GM23338 (cell line): ENCODE data around the gene UNC13D. TPM values are rescaled to one million over a fixed set of nuclear protein-coding genes. Genes with fewer than 3 reads are reported as not detected.

Source experiments
- ATAC-seq: fragments of 200-7000 bp; cut with Tn5 transposase; 3 replicates; pipeline ENCODE4 v1.9.1; 2020
- DNase-seq: peaks from one replicate; pipeline ENCODE4 v3.0.0-alpha.2; 2015; ENCODE audit warnings: low spot score
- H2AFZ ChIP-seq: fragments of 200-600 bp; sonication (generic); 2 replicates; pipeline ENCODE4 v1.8.0; 2016; ENCODE audit warnings: antibody characterized with exemption, mild to moderate bottlenecking, moderate library complexity
- H3F3A ChIP-seq: fragments of 200-600 bp; sonication (generic); replicated peaks from 2 replicates; pipeline ENCODE4 v1.8.0; 2017; ENCODE audit warnings: antibody characterized with exemption, mixed run types, low read depth
- H3K27ac ChIP-seq: fragments of 200-600 bp; sonication (generic); 2 replicates; pipeline ENCODE4 v1.6.1; 2016; ENCODE audit warnings: low read depth
- H3K27me3 ChIP-seq: fragments of 200-600 bp; sonication (generic); 2 replicates; pipeline ENCODE4 v1.8.0; 2016; ENCODE audit warnings: mild to moderate bottlenecking, mixed run types, moderate library complexity; ENCODE audit not compliant: insufficient read depth
- H3K36me3 ChIP-seq: fragments of 200-600 bp; sonication (generic); 2 replicates; pipeline ENCODE4 v1.8.0; 2016; ENCODE audit warnings: mild to moderate bottlenecking; ENCODE audit not compliant: insufficient read depth
- H3K4me1 ChIP-seq: fragments of 200-600 bp; sonication (generic); 2 replicates; pipeline ENCODE4 v1.8.0; 2016; ENCODE audit warnings: mild to moderate bottlenecking, moderate library complexity; ENCODE audit not compliant: insufficient read depth
- H3K4me2 ChIP-seq: fragments of 200-600 bp; sonication (generic); 2 replicates; pipeline ENCODE4 v1.7.1; 2017; ENCODE audit warnings: mixed run types
- H3K4me3 ChIP-seq: fragments of 200-600 bp; sonication (generic); 2 replicates; pipeline ENCODE4 v1.6.1; 2016; ENCODE audit warnings: mixed run types
- H3K79me2 ChIP-seq: fragments of 200-600 bp; sonication (generic); replicated peaks from 2 replicates; pipeline ENCODE4 v1.8.0; 2017; ENCODE audit warnings: mild to moderate bottlenecking; ENCODE audit not compliant: insufficient read depth
- H3K9me2 ChIP-seq: fragments of 200-600 bp; sonication (generic); 2 replicates; pipeline ENCODE4 v1.8.0; 2017; ENCODE audit not compliant: insufficient read depth
- H4K20me1 ChIP-seq: fragments of 200-600 bp; sonication (generic); replicated peaks from 2 replicates; pipeline ENCODE4 v1.8.0; 2017; ENCODE audit warnings: mild to moderate bottlenecking; ENCODE audit not compliant: insufficient read depth
- H3K27ac Mint-ChIP-seq: 2 replicates; pipeline ENCODE4 v1.8.0; 2020; ENCODE audit warnings: inconsistent platforms, mild to moderate bottlenecking, moderate library complexity, mixed read lengths
- H3K27me3 Mint-ChIP-seq: 3 replicates; pipeline ENCODE4 v1.8.0; 2022; ENCODE audit warnings: low read depth, mild to moderate bottlenecking, moderate library complexity, mixed read lengths, inconsistent platforms; ENCODE audit not compliant: insufficient read depth, poor library complexity
- H3K36me3 Mint-ChIP-seq: 3 replicates; pipeline ENCODE4 v1.8.0; 2021; ENCODE audit warnings: low read depth, mild to moderate bottlenecking, inconsistent platforms, moderate library complexity, mixed read lengths
- H3K4me1 Mint-ChIP-seq: 3 replicates; pipeline ENCODE4 v1.8.0; 2020; ENCODE audit warnings: mild to moderate bottlenecking, inconsistent platforms, mixed read lengths
- H3K4me3 Mint-ChIP-seq: 3 replicates; pipeline ENCODE4 v1.8.0; 2021; ENCODE audit warnings: moderate library complexity, mild to moderate bottlenecking, inconsistent platforms, mixed read lengths
- H3K9me3 Mint-ChIP-seq: 3 replicates; pipeline ENCODE4 v1.8.0; 2020; ENCODE audit warnings: moderate library complexity, mild to moderate bottlenecking, inconsistent platforms, mixed read lengths
- CREB1 ChIP-seq: fragments of 250-450 bp; sonication (Bioruptor Pico); IDR thresholded peaks from 2 replicates; pipeline ENCODE4 v1.5.0; 2020; ENCODE audit warnings: low read depth, mild to moderate bottlenecking, moderate library complexity
- NANOG ChIP-seq: IDR thresholded peaks from 2 replicates; pipeline ENCODE4 v1.6.1; 2016; ENCODE audit warnings: antibody characterized with exemption, borderline replicate concordance
- POLR2AphosphoS5 ChIP-seq: IDR thresholded peaks from 2 replicates; pipeline ENCODE4 v1.6.1; 2016; ENCODE audit warnings: antibody characterized with exemption, low read depth
- STAT1 ChIP-seq: IDR thresholded peaks from one replicate; pipeline ENCODE4 v1.6.1; 2016; ENCODE audit warnings: antibody characterized with exemption; ENCODE audit not compliant: unreplicated experiment
- ZNF114 ChIP-seq: fragments of 250-450 bp; sonication (Bioruptor Pico); IDR thresholded peaks from 2 replicates; pipeline ENCODE4 v1.5.0; 2020; ENCODE audit warnings: mild to moderate bottlenecking, moderate library complexity
- ZNF331 ChIP-seq: fragments of 250-450 bp; sonication (Bioruptor Pico); IDR thresholded peaks from 2 replicates; pipeline ENCODE4 v1.5.0; 2020; ENCODE audit warnings: low read depth, mild to moderate bottlenecking, moderate library complexity
- polyA plus RNA-seq: library from polyadenylated mRNA; unstranded; fragments of >200 nt; fragmentation: Nextera tagmentation; extraction: Ambion mirVana; gene quantifications from 2 replicates; pipeline ENCODE4 v1.2.1, GENCODE V29; 2016
- total RNA-seq: library from RNA; depleted of rRNA; stranded (reverse); fragments of >200 nt; shearing (Covaris generic); gene quantifications from 2 replicates; pipeline ENCODE4 v1.2.3, GENCODE V29; 2014
- TF ChIP-seq, protein P1 (sequence below): fragments of 250-450 bp; sonication (Bioruptor Pico); IDR thresholded peaks from 2 replicates; pipeline ENCODE4 v1.5.0; 2020; ENCODE audit warnings: mild to moderate bottlenecking, moderate library complexity
- TF ChIP-seq, protein P2 (sequence below): IDR thresholded peaks from one replicate; pipeline ENCODE4 v1.6.1; 2018; ENCODE audit warnings: antibody characterized with exemption; ENCODE audit not compliant: unreplicated experiment

The UNC13D gene
- total and polyA plus RNA-seq, 2 experiments from 2014 or later: 5.9 to 10.8 TPM

DNA sequence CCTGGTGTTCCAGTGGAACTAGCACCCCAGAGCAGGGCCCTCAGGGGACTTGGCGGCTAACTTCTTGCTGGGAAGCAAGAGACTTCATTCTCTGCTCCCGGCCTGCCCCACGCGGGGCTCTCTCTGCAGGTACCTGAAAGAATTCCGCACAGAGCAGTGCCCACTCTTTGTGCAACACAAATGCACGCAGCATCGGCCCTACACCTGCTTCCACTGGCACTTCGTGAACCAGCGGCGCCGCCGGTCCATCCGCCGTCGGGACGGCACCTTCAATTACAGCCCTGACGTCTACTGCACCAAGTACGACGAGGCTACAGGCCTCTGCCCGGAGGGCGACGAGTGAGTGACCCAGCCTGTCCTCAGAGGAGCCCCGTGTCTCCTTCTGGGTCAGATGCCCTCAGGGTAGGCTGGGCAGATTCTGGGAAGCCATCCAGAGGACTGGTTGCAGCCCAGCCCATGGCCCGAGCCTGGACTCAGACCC, 34.5 kb downstream of the UNC13D start:
- Histone ChIP-seq H3K27me3 (no peaks in the 10 kb centered on the region), H3F3A (no peaks in the 10 kb centered on the region; the same call in 1 of the 2 replicates), H3K9me2 (no peaks in the 10 kb centered on the region), H4K20me1 (peaks cover 5% of the 10 kb centered on the region), H2AFZ (no peak overlapping the region), H3K36me3 (no peaks in the 10 kb centered on the region), H3K4me3 (no peak overlapping the region), H3K27ac (no peak overlapping the region), H3K4me1 (no peaks in the 10 kb centered on the region), H3K4me2 (no peak overlapping the region), H3K79me2 (peaks cover 18% of the 10 kb centered on the region)
- Mint-ChIP-seq H3K27ac (no peak overlapping the region), H3K9me3 (no peaks in the 10 kb centered on the region; the same call in 2 of the 3 replicates), H3K27me3 (peaks cover 15% of the 10 kb centered on the region), H3K4me1 (no peaks in the 10 kb centered on the region), H3K4me3 (no peak overlapping the region), H3K36me3 (peaks cover 22% of the 10 kb centered on the region)
- no peak for DNase-seq
- no peak for ATAC-seq
- TF ChIP-seq STAT1 (no peak), NANOG (no peak), POLR2AphosphoS5 (no peak), ZNF331 (CRISPR knock-in tag) (no peak), CREB1 (CRISPR knock-in tag) (no peak), ZNF114 (CRISPR knock-in tag) (no peak)
- TF ChIP-seq, protein P1, sequence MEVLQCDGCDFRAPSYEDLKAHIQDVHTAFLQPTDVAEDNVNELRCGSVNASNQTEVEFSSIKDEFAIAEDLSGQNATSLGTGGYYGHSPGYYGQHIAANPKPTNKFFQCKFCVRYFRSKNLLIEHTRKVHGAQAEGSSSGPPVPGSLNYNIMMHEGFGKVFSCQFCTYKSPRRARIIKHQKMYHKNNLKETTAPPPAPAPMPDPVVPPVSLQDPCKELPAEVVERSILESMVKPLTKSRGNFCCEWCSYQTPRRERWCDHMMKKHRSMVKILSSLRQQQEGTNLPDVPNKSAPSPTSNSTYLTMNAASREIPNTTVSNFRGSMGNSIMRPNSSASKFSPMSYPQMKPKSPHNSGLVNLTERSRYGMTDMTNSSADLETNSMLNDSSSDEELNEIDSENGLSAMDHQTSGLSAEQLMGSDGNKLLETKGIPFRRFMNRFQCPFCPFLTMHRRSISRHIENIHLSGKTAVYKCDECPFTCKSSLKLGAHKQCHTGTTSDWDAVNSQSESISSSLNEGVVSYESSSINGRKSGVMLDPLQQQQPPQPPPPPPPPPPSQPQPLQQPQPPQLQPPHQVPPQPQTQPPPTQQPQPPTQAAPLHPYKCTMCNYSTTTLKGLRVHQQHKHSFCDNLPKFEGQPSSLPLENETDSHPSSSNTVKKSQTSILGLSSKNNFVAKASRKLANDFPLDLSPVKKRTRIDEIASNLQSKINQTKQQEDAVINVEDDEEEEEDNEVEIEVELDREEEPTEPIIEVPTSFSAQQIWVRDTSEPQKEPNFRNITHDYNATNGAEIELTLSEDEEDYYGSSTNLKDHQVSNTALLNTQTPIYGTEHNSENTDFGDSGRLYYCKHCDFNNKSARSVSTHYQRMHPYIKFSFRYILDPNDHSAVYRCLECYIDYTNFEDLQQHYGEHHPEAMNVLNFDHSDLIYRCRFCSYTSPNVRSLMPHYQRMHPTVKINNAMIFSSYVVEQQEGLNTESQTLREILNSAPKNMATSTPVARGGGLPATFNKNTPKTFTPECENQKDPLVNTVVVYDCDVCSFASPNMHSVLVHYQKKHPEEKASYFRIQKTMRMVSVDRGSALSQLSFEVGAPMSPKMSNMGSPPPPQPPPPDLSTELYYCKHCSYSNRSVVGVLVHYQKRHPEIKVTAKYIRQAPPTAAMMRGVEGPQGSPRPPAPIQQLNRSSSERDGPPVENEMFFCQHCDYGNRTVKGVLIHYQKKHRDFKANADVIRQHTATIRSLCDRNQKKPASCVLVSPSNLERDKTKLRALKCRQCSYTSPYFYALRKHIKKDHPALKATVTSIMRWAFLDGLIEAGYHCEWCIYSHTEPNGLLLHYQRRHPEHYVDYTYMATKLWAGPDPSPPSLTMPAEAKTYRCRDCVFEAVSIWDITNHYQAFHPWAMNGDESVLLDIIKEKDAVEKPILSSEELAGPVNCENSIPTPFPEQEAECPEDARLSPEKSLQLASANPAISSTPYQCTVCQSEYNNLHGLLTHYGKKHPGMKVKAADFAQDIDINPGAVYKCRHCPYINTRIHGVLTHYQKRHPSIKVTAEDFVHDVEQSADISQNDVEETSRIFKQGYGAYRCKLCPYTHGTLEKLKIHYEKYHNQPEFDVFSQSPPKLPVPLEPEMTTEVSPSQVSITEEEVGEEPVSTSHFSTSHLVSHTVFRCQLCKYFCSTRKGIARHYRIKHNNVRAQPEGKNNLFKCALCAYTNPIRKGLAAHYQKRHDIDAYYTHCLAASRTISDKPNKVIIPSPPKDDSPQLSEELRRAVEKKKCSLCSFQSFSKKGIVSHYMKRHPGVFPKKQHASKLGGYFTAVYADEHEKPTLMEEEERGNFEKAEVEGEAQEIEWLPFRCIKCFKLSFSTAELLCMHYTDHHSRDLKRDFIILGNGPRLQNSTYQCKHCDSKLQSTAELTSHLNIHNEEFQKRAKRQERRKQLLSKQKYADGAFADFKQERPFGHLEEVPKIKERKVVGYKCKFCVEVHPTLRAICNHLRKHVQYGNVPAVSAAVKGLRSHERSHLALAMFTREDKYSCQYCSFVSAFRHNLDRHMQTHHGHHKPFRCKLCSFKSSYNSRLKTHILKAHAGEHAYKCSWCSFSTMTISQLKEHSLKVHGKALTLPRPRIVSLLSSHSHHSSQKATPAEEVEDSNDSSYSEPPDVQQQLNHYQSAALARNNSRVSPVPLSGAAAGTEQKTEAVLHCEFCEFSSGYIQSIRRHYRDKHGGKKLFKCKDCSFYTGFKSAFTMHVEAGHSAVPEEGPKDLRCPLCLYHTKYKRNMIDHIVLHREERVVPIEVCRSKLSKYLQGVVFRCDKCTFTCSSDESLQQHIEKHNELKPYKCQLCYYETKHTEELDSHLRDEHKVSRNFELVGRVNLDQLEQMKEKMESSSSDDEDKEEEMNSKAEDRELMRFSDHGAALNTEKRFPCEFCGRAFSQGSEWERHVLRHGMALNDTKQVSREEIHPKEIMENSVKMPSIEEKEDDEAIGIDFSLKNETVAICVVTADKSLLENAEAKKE: no peak
- TF ChIP-seq, protein P2, sequence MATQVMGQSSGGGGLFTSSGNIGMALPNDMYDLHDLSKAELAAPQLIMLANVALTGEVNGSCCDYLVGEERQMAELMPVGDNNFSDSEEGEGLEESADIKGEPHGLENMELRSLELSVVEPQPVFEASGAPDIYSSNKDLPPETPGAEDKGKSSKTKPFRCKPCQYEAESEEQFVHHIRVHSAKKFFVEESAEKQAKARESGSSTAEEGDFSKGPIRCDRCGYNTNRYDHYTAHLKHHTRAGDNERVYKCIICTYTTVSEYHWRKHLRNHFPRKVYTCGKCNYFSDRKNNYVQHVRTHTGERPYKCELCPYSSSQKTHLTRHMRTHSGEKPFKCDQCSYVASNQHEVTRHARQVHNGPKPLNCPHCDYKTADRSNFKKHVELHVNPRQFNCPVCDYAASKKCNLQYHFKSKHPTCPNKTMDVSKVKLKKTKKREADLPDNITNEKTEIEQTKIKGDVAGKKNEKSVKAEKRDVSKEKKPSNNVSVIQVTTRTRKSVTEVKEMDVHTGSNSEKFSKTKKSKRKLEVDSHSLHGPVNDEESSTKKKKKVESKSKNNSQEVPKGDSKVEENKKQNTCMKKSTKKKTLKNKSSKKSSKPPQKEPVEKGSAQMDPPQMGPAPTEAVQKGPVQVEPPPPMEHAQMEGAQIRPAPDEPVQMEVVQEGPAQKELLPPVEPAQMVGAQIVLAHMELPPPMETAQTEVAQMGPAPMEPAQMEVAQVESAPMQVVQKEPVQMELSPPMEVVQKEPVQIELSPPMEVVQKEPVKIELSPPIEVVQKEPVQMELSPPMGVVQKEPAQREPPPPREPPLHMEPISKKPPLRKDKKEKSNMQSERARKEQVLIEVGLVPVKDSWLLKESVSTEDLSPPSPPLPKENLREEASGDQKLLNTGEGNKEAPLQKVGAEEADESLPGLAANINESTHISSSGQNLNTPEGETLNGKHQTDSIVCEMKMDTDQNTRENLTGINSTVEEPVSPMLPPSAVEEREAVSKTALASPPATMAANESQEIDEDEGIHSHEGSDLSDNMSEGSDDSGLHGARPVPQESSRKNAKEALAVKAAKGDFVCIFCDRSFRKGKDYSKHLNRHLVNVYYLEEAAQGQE: no peak
